HEK293 (cell line): ENCODE measurements around the gene LHFPL3.

Experiments
- CTCF ChIA-PET: fragments of 350-600 bp; formaldehyde crosslinking; extraction: SDS; loops from one replicate; lab custom pipeline; 2021; ENCODE audit warnings: antibody characterized with exemption; lab: Yijun Ruan, JAX
- POLR2A ChIA-PET: fragments of 300-600 bp; formaldehyde crosslinking; extraction: SDS; loops from one replicate; lab custom pipeline; 2020; ENCODE audit warnings: antibody characterized with exemption, inconsistent platforms; lab: Yijun Ruan, JAX
- H3K27ac ChIP-seq: fragments of 200-500 bp; sonication (Bioruptor generic); 2 replicates; pipeline ENCODE4 v1.5.1; 2014; ENCODE audit warnings: low read depth, low read length, control low read depth, inconsistent platforms; ENCODE audit errors: extremely low read depth
- H3K36me3 ChIP-seq, 2 experiments: fragments of 200-500 bp in 1 of 2; sonication (Bioruptor generic) in 1 of 2; 1 replicate in 1 of 2; 2 replicates in 1 of 2; pipeline ENCODE4 v1.5.1; 2014 to 2017; ENCODE audit warnings: inconsistent platforms in 2 of 2, low read length in 2 of 2; ENCODE audit not compliant: control insufficient read depth in 2 of 2, insufficient read depth in 1 of 2
- H3K4me1 ChIP-seq: fragments of 200-500 bp; sonication (Bioruptor generic); 2 replicates; pipeline ENCODE4 v1.5.1; 2014; ENCODE audit warnings: mild to moderate bottlenecking, low read length, inconsistent platforms; ENCODE audit not compliant: control insufficient read depth, insufficient read depth
- H3K4me3 ChIP-seq: 2 replicates; pipeline ENCODE4 v1.5.1; 2011; ENCODE audit warnings: low read depth, mild to moderate bottlenecking, control low read depth, low read length, moderate library complexity
- H3K9me3 ChIP-seq: fragments of 200-500 bp; sonication (Bioruptor generic); 2 replicates; pipeline ENCODE4 v1.5.1; 2014; ENCODE audit warnings: low read depth, low read length, inconsistent platforms; ENCODE audit not compliant: control insufficient read depth, insufficient read depth
- CTCF ChIP-seq: fragments of 450-650 bp; formaldehyde crosslinking; IDR thresholded peaks from 2 replicates; pipeline ENCODE4 v1.5.1; 2016; ENCODE audit warnings: missing biosample characterization, missing genetic modification characterization
- GLI4 ChIP-seq: fragments of 450-650 bp; formaldehyde crosslinking; IDR thresholded peaks from 2 replicates; pipeline ENCODE4 v1.5.1; 2016; ENCODE audit warnings: missing biosample characterization, missing genetic modification characterization
- HOXD13 ChIP-seq: sonication (generic); formaldehyde crosslinking; IDR thresholded peaks from 2 replicates; pipeline ENCODE4 v1.8.0; 2022; ENCODE audit warnings: missing genetic modification reagents, borderline replicate concordance
- IKZF3 ChIP-seq: fragments of 450-650 bp; IDR thresholded peaks from 2 replicates; pipeline ENCODE4 v1.5.0; 2018; ENCODE audit warnings: missing biosample characterization, mild to moderate bottlenecking, missing genetic modification characterization, moderate library complexity
- KLF9 ChIP-seq: fragments of 450-650 bp; formaldehyde crosslinking; IDR thresholded peaks from 2 replicates; pipeline ENCODE4 v1.5.1; 2016; ENCODE audit warnings: missing biosample characterization, missing genetic modification characterization, low read depth
- PRDM1 ChIP-seq: fragments of 450-650 bp; formaldehyde crosslinking; IDR thresholded peaks from 2 replicates; pipeline ENCODE4; 2016; ENCODE audit warnings: missing biosample characterization, missing genetic modification characterization
- SP2 ChIP-seq: fragments of 450-650 bp; formaldehyde crosslinking; IDR thresholded peaks from 2 replicates; pipeline ENCODE4 v1.5.1; 2016; ENCODE audit warnings: missing biosample characterization, missing genetic modification characterization
- ZBTB20 ChIP-seq: fragments of 450-650 bp; formaldehyde crosslinking; IDR thresholded peaks from 2 replicates; pipeline ENCODE4 v1.5.1; 2016; ENCODE audit warnings: missing biosample characterization, missing genetic modification characterization
- ZBTB26 ChIP-seq: fragments of 450-650 bp; formaldehyde crosslinking; optimal IDR thresholded peaks from 2 replicates; pipeline ENCODE3; 2016; ENCODE audit warnings: missing biosample characterization, mild to moderate bottlenecking, missing genetic modification characterization
- ZFP37 ChIP-seq: fragments of 450-650 bp; formaldehyde crosslinking; IDR thresholded peaks from 2 replicates; pipeline ENCODE4 v1.5.1; 2016; ENCODE audit warnings: missing biosample characterization, missing genetic modification characterization
- ZNF155 ChIP-seq: fragments of 450-650 bp; formaldehyde crosslinking; IDR thresholded peaks from 2 replicates; pipeline ENCODE4 v1.5.1; 2016; ENCODE audit warnings: missing biosample characterization, missing genetic modification characterization
- ZNF157 ChIP-seq: fragments of 450-650 bp; formaldehyde crosslinking; IDR thresholded peaks from 2 replicates; pipeline ENCODE4 v1.5.1; 2016; ENCODE audit warnings: missing biosample characterization, missing genetic modification characterization
- ZNF211 ChIP-seq: fragments of 450-650 bp; formaldehyde crosslinking; IDR thresholded peaks from 2 replicates; pipeline ENCODE4 v1.5.1; 2016; ENCODE audit warnings: low read depth, missing biosample characterization, missing genetic modification characterization
- ZNF350 ChIP-seq: fragments of 450-650 bp; formaldehyde crosslinking; IDR thresholded peaks from 2 replicates; pipeline ENCODE4 v1.5.0; 2017; ENCODE audit warnings: missing biosample characterization, mild to moderate bottlenecking, missing genetic modification characterization
- ZNF426 ChIP-seq: fragments of 450-650 bp; formaldehyde crosslinking; IDR thresholded peaks from 2 replicates; pipeline ENCODE4 v1.5.1; 2017; ENCODE audit warnings: missing biosample characterization, missing genetic modification characterization, mild to moderate bottlenecking, inconsistent platforms, moderate library complexity
- ZNF555 ChIP-seq: fragments of 450-650 bp; formaldehyde crosslinking; conservative IDR thresholded peaks from 2 replicates; pipeline ENCODE4 v1.5.1; 2017; ENCODE audit warnings: missing biosample characterization, mild to moderate bottlenecking, missing genetic modification characterization, inconsistent platforms
- ZNF561 ChIP-seq: fragments of 450-650 bp; IDR thresholded peaks from 2 replicates; pipeline ENCODE4 v1.5.1; 2018; ENCODE audit warnings: missing biosample characterization, missing genetic modification characterization, borderline replicate concordance
- ZNF626 ChIP-seq: fragments of 450-650 bp; sonication (Bioruptor Pico); formaldehyde crosslinking; IDR thresholded peaks from 2 replicates; pipeline ENCODE4 v1.5.1; 2018; ENCODE audit warnings: missing biosample characterization, missing genetic modification characterization, inconsistent platforms
- ZNF707 ChIP-seq: fragments of 450-650 bp; formaldehyde crosslinking; IDR thresholded peaks from 2 replicates; pipeline ENCODE4 v1.5.1; 2016; ENCODE audit warnings: missing biosample characterization, missing genetic modification characterization
- TF ChIP-seq, protein P1 (sequence below): fragments of 450-650 bp; formaldehyde crosslinking; IDR thresholded peaks from 2 replicates; pipeline ENCODE4 v1.5.1; 2016; ENCODE audit warnings: missing biosample characterization, missing genetic modification characterization
- TF ChIP-seq, protein P2 (sequence below): fragments of 450-650 bp; formaldehyde crosslinking; IDR thresholded peaks from 2 replicates; pipeline ENCODE4 v1.5.1; 2017; ENCODE audit warnings: missing biosample characterization, missing genetic modification characterization
- TF ChIP-seq, protein P3 (sequence below): fragments of 450-650 bp; formaldehyde crosslinking; IDR thresholded peaks from 2 replicates; pipeline ENCODE4 v1.5.1; 2016; ENCODE audit warnings: missing biosample characterization, missing genetic modification characterization

LHFPL3 gene

DNA sequence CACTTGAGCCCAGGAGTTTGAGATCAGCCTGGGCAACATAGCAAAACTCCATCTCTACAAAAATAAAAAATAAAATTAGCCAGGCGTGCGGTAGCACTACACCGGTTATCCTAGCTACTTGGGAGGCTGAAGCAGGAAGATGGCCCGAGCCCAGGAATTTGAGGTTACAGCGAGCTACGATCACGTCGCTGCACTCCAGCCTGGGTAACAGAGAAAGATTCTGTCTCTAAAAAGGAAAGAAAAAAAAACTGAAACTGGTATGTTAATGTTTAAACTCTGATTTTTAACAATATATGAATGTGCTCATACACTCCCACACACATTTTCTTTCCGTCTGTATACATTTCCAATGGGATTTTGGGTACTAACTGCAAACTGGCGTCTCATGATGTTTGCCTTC is 545.0 kb downstream of the LHFPL3 start:
- Histone ChIP-seq H3K27ac (no peak overlapping the region), H3K4me1 (no peaks in the 10 kb centered on the region), H3K36me3 (no peaks in the 10 kb centered on the region), H3K9me3 (no peaks in the 10 kb centered on the region), H3K4me3 (no peak overlapping the region)
- no peak for TF ChIP-seq ZNF561
- TF ChIP-seq SP2: no peak
- TF ChIP-seq ZNF707: no peak
- no peak for TF ChIP-seq ZNF155 (tag by site-specific recombination)
- TF ChIP-seq ZNF626: no peak
- TF ChIP-seq KLF9: no peak
- TF ChIP-seq, protein P1, sequence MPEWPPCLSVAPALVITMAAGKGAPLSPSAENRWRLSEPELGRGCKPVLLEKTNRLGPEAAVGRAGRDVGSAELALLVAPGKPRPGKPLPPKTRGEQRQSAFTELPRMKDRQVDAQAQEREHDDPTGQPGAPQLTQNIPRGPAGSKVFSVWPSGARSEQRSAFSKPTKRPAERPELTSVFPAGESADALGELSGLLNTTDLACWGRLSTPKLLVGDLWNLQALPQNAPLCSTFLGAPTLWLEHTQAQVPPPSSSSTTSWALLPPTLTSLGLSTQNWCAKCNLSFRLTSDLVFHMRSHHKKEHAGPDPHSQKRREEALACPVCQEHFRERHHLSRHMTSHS: no peak
- no peak for TF ChIP-seq ZFP37 (tag by site-specific recombination)
- TF ChIP-seq ZNF350 (tag by site-specific recombination): no peak
- CTCF ChIA-PET: interaction anchor here (0.6 to 5.5 kb wide), 2 partner anchors 10 to 1458 kb away, joined by 4 to 36 read pairs; no protein-coding TSS in a partner anchor
- POLR2A ChIA-PET: no interaction called here

GRCh38 chr7:104878577-104878976 is 550.2 kb downstream of the LHFPL3 start:
- ChIA-PET POLR2A (no interaction called here), CTCF (interaction anchor here (0.9 to 1.2 kb wide), 2 partner anchors 16 to 30 kb away, joined by 3 to 5 read pairs; no protein-coding TSS in a partner anchor)
- H3K4me1 ChIP-seq: no peaks in the 10 kb centered on the region
- no peak overlapping the region for H3K27ac ChIP-seq
- TF ChIP-seq ZBTB26 (tag by site-specific recombination) (no peak), ZBTB20 (tag by site-specific recombination) (no peak), IKZF3 (tag by site-specific recombination) (no peak), PRDM1 (tag by site-specific recombination) (0 out of 2 replicates have a peak, but pooled peaks have one; percentile 32)
- TF ChIP-seq, protein P2, sequence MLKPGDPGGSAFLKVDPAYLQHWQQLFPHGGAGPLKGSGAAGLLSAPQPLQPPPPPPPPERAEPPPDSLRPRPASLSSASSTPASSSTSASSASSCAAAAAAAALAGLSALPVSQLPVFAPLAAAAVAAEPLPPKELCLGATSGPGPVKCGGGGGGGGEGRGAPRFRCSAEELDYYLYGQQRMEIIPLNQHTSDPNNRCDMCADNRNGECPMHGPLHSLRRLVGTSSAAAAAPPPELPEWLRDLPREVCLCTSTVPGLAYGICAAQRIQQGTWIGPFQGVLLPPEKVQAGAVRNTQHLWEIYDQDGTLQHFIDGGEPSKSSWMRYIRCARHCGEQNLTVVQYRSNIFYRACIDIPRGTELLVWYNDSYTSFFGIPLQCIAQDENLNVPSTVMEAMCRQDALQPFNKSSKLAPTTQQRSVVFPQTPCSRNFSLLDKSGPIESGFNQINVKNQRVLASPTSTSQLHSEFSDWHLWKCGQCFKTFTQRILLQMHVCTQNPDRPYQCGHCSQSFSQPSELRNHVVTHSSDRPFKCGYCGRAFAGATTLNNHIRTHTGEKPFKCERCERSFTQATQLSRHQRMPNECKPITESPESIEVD: no peak
- no peak overlapping the region for H3K4me3 ChIP-seq
- H3K9me3 ChIP-seq: no peaks in the 10 kb centered on the region
- H3K36me3 ChIP-seq: no peaks in the 10 kb centered on the region

GRCh38 chr7:104883248-104883717 is 554.9 kb downstream of the LHFPL3 start:
- POLR2A ChIA-PET: interaction anchor here (1.1 to 1.2 kb wide), 2 partner anchors 35 to 649 kb away, joined by 3 to 12 read pairs; partner anchors contain the start of gene RINT1

More at GRCh38 chr7:104883248-104883717, 554.9 kb downstream of the LHFPL3 start:
- H3K4me1 ChIP-seq: no peaks in the 10 kb centered on the region
- no peaks in the 10 kb centered on the region for H3K36me3 ChIP-seq
- no peak overlapping the region for H3K4me3 ChIP-seq
- TF ChIP-seq HOXD13 (CRISPR knock-in tag) (no peak), ZNF155 (tag by site-specific recombination) (no peak), ZBTB26 (tag by site-specific recombination) (no peak), CTCF (no peak), GLI4 (tag by site-specific recombination) (no peak), ZNF426 (tag by site-specific recombination) (no peak), ZNF555 (tag by site-specific recombination) (no peak), KLF9 (no peak), ZNF157 (tag by site-specific recombination) (no peak), ZNF211 (tag by site-specific recombination) (no peak), SP2 (no peak)
- TF ChIP-seq, protein P3, sequence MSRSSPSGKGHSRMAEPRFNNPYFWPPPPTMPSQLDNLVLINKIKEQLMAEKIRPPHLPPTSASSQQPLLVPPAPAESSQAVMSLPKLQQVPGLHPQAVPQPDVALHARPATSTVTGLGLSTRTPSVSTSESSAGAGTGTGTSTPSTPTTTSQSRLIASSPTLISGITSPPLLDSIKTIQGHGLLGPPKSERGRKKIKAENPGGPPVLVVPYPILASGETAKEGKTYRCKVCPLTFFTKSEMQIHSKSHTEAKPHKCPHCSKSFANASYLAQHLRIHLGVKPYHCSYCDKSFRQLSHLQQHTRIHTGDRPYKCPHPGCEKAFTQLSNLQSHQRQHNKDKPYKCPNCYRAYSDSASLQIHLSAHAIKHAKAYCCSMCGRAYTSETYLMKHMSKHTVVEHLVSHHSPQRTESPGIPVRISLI (tag by site-specific recombination): no peak
- CTCF ChIA-PET: interaction anchor here (0.5 to 3.2 kb wide), 32 partner anchors 10 to 1218 kb away, joined by 3 to 36 read pairs (median 4); no protein-coding TSS in a partner anchor
- H3K9me3 ChIP-seq: no peaks in the 10 kb centered on the region
- H3K27ac ChIP-seq: peak overlapping the region; percentile 2; the same call in 1 of the 2 replicates
